Esophagus squamous epithelium (tissue), 4 donors: ENCODE measurements around the gene EXOC1L.

ENCODE experiments used
- POLR2A ChIP-seq, 4 donors: fragments of 450-650 bp; IDR thresholded peaks; one replicate each; pipeline ENCODE4 v1.6.1; 2017; ENCODE audit warnings: antibody characterized with exemption in 4 of 4, mild to moderate bottlenecking in 4 of 4, moderate library complexity in 3 of 4
- TF ChIP-seq, protein P1 (sequence below), 6 experiments: fragments of 450-650 bp in 4 of 6; fragments of 200-600 bp in 2 of 6; sonication (generic) in 2 of 6; IDR thresholded peaks; one replicate each; pipeline ENCODE4 v1.5.1; 2016 to 2019; ENCODE audit warnings: antibody characterized with exemption in 6 of 6, mild to moderate bottlenecking in 4 of 6, moderate library complexity in 4 of 6

DNA sequence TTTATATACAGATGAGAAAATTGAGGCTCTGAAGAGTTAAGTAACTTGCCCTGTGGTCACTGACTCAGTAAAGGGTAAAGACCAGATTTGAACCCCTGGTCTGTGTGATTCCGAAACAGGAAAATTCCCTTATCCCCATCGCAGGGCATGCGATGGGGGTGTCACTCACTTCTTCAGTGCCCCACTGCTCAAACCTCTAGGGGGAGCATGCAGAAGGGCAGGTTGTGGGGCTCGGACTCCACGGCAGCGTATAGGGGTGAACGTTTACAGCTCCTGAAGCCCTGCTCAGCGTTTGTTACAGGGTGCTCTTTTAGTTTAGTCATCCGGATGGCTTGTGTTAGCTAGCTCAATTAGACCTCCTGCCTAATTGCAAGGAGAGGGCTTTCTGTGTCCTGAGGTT is 30.1 kb downstream of the EXOC1L start:
- no peak for TF ChIP-seq POLR2A (IDR thresholded peaks at IDR 0.05)
- TF ChIP-seq, protein P1, sequence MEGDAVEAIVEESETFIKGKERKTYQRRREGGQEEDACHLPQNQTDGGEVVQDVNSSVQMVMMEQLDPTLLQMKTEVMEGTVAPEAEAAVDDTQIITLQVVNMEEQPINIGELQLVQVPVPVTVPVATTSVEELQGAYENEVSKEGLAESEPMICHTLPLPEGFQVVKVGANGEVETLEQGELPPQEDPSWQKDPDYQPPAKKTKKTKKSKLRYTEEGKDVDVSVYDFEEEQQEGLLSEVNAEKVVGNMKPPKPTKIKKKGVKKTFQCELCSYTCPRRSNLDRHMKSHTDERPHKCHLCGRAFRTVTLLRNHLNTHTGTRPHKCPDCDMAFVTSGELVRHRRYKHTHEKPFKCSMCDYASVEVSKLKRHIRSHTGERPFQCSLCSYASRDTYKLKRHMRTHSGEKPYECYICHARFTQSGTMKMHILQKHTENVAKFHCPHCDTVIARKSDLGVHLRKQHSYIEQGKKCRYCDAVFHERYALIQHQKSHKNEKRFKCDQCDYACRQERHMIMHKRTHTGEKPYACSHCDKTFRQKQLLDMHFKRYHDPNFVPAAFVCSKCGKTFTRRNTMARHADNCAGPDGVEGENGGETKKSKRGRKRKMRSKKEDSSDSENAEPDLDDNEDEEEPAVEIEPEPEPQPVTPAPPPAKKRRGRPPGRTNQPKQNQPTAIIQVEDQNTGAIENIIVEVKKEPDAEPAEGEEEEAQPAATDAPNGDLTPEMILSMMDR (IDR thresholded peaks at IDR 0.05), result no peak
